Measurements from ENCODE around the gene SIAH3. TPM values are rescaled to one million over a fixed set of nuclear protein-coding genes. Genes with fewer than 3 reads are reported as not detected.

Gene SIAH3
- total RNA-seq, 2 experiments from 2014 or later: 0.07 to 0.11 TPM

- peaks cover 4% of the 10 kb centered on the region for H3K27me3 Mint-ChIP-seq
- CTCF ChIA-PET: interaction anchor here (1.0 kb wide), 1 partner anchor 12 kb away, joined by 3 read pairs; no protein-coding TSS in a partner anchor
- intact Hi-C loops (cut with micrococcal nuclease): no loop called here
- DNase-seq: no peak
- no peak overlapping the region for H3K27ac Mint-ChIP-seq
- no peaks in the 10 kb centered on the region for H3K4me1 Mint-ChIP-seq (ENCODE audit: low read depth)
- ATAC-seq: no peak
- H3K9me3 Mint-ChIP-seq: no peaks in the 10 kb centered on the region
- no peak for TF ChIP-seq CTCF (IDR thresholded peaks at IDR 0.05)
- POLR2A ChIA-PET: no interaction called here
- H3K4me3 Mint-ChIP-seq: no peak overlapping the region
- no peaks in the 10 kb centered on the region for H3K36me3 Mint-ChIP-seq (ENCODE audit: low read depth)
Measured at GRCh38 chr13:45892513-45892912, 41.0 kb upstream of the SIAH3 start.

GRCh38 chr13:45889590-45890243 lies 38.2 kb upstream of the SIAH3 start:
- Mint-ChIP-seq H3K4me1 (ENCODE audit: low read depth) (no peaks in the 10 kb centered on the region), H3K4me3 (no peak overlapping the region), H3K9me3 (no peaks in the 10 kb centered on the region), H3K27me3 (peaks cover 5% of the 10 kb centered on the region), H3K36me3 (ENCODE audit: low read depth) (no peaks in the 10 kb centered on the region), H3K27ac (no peak overlapping the region)
- TF ChIP-seq CTCF (IDR thresholded peaks at IDR 0.05): no peak
- CTCF ChIA-PET: no interaction called here
- POLR2A ChIA-PET: no interaction called here
- intact Hi-C loops (cut with micrococcal nuclease): no loop called here
- ATAC-seq (no peak), DNase-seq (no peak)

GRCh38 chr13:45886466-45886865 lies 34.9 kb upstream of the SIAH3 start:
- H3K4me1 Mint-ChIP-seq (ENCODE audit: low read depth): no peaks in the 10 kb centered on the region
- no peak overlapping the region for H3K4me3 Mint-ChIP-seq
- no peak overlapping the region for H3K27ac Mint-ChIP-seq
- POLR2A ChIA-PET: no interaction called here
- DNase-seq (no peak), ATAC-seq (no peak)
- H3K27me3 Mint-ChIP-seq: peaks cover 5% of the 10 kb centered on the region
- no peak for TF ChIP-seq CTCF (IDR thresholded peaks at IDR 0.05)
- intact Hi-C loops (cut with micrococcal nuclease): no loop called here
- no peaks in the 10 kb centered on the region for H3K9me3 Mint-ChIP-seq
- CTCF ChIA-PET: interaction anchor here (1.3 kb wide), 1 partner anchor 17 kb away, joined by 3 read pairs; no protein-coding TSS in a partner anchor
- no peaks in the 10 kb centered on the region for H3K36me3 Mint-ChIP-seq (ENCODE audit: low read depth)

GRCh38 chr13:45885194-45885593 lies 33.6 kb upstream of the SIAH3 start:
- Mint-ChIP-seq H3K36me3 (ENCODE audit: low read depth) (no peaks in the 10 kb centered on the region), H3K27ac (no peak overlapping the region), H3K9me3 (no peaks in the 10 kb centered on the region), H3K4me1 (ENCODE audit: low read depth) (no peaks in the 10 kb centered on the region), H3K4me3 (no peak overlapping the region), H3K27me3 (peaks cover 1% of the 10 kb centered on the region)
- no peak for ATAC-seq
- no peak for DNase-seq
- POLR2A ChIA-PET: no interaction called here
- no peak for TF ChIP-seq CTCF (IDR thresholded peaks at IDR 0.05)
- intact Hi-C loops (cut with micrococcal nuclease): no loop called here
- CTCF ChIA-PET: interaction anchor here (1.3 to 1.6 kb wide), 2 partner anchors 11 to 16 kb away, joined by 3 to 4 read pairs; no protein-coding TSS in a partner anchor

- H3K9me3 Mint-ChIP-seq: no peaks in the 10 kb centered on the region
- no peaks in the 10 kb centered on the region for H3K36me3 Mint-ChIP-seq (ENCODE audit: low read depth)
- ATAC-seq (no peak), DNase-seq (no peak)
- no peak for TF ChIP-seq CTCF (IDR thresholded peaks at IDR 0.05)
- H3K27me3 Mint-ChIP-seq: peaks cover 3% of the 10 kb centered on the region
- POLR2A ChIA-PET: no interaction called here
- intact Hi-C loops (cut with micrococcal nuclease): no loop called here
- no peak overlapping the region for H3K27ac Mint-ChIP-seq
- no peak overlapping the region for H3K4me3 Mint-ChIP-seq
- CTCF ChIA-PET: no interaction called here
- H3K4me1 Mint-ChIP-seq (ENCODE audit: low read depth): no peaks in the 10 kb centered on the region
Measured at GRCh38 chr13:45882626-45883025, 31.1 kb upstream of the SIAH3 start.

Measured in activated CD8-positive, alpha-beta T cell treated with anti-CD3 and anti-CD28 coated beads for 36 hours (primary cell).